Fibroblast of skin of right quadriceps (primary cell): ENCODE measurements around the gene PARD3.

Experiments
- DNase-seq: peaks from one replicate; pipeline ENCODE4 v3.0.0-alpha.2; 2013

Gene PARD3

DNA sequence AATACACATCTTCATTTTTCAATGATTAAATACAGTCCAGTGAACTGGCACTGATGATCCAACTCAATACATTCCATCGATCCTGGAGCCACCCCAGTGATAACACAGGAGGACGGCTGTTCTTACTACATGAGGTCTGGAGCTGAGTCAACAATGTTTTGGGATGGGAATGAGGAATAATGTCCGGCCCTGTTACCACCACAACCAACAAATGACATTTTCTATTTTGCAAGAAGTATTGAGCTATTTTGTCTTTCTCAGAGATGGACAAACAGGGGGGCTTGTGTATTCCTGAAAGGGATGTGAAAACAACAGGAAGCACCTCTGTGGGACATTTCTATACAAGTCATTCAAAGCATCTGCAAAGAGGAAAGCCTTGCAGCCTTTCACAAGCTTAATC, 249.2 kb downstream of the PARD3 start:
- DNase-seq, result peak; percentile 35

DNA sequence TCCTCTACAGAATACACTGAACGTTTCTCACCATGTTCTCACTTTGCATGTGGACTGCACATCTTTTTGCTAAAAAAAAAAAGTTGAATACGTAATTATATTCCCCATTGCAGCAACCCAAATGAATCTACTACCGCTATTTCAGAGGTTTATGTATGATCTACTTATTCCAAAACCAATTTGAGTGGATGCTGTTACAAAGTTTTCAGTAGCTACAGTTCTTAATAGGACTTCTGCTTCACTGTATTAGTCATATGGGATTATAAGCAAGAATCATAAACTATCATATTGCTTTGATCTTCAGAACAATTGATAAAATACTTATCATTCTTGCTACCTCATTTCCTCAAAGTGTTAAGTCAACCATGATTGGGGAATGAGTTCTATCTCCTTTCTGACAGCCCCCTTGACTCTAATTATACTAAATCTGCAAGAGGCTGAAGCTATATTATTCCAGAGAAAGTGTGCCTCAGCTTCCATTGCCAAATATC, 257.0 kb downstream of the PARD3 start:
- DNase-seq, result no peak

DNA sequence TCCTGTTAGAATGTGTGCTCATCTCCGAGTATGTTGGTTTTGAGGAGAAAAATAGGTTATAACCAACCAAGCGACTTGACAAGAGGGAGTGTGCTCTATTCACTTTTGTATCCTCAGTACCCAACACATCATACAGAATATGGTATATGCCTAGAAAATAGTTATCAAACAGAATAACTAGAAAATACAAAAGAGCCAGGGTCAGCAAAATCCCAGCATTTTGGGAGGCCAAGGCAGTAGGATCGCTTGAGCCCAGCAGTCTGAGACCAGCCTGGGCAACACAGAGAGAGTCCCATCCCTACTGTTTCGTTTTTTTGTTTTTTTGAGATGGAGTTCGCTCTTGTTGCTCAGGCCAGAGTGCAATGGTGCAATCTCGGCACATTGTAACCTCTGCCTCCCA, 257.9 kb downstream of the PARD3 start:
- no peak for DNase-seq

DNA sequence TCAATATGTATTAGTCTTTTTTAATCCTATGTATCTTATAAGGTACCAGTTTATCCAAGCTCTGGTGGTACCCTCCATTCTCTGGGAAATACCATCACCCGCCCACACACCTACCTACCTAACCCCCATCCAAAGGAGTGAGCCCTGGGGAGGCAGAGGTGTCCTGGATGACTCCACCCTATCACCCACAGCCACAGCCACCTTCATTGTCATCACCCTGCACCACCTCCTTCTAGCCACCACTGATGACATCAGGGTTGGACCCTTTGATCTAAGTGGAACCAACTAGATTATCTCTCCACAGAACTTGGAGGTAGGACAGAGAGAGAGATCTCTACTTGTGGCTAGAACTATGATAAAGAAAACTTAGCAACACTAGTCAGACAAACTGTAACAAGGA, 259.4 kb downstream of the PARD3 start:
- DNase-seq, result no peak

DNA sequence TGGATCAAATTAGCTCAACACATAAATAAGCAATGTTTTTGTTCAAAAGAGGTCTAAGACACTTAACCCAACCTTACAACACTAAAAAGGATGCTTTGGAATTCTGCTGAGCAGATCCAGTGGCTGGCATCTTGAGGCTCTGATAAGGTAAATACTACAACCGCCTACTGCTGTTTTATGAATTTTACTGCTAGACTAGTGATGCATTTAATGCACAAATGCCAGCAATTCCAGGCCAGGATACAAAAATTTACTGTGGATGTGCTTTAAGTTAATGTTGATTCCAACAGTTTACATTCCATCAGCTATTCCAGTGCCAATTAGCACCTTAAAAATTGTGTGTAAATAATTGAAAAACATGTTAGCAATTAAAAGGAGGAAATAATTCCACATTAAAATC, 261.3 kb downstream of the PARD3 start:
- no peak for DNase-seq

DNA sequence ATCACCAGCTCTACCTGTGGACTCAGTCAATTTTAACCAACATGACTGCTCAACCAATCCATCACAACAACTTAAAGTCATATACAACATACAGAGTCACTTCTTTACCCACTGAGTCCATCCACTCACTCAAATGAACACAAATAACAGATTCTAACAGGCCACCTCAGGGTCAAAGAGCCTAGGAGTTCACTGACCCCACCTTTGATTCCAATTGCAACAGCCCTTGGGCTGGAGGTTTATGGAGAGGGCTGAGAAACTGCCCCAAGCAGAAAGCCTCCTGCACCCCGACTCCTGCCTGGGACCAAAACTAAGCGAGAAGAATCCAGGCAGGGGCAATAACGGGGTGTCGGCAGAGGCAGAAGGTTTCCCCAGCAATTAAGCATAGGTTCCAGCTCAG, 263.8 kb downstream of the PARD3 start:
- DNase-seq, result no peak

DNA sequence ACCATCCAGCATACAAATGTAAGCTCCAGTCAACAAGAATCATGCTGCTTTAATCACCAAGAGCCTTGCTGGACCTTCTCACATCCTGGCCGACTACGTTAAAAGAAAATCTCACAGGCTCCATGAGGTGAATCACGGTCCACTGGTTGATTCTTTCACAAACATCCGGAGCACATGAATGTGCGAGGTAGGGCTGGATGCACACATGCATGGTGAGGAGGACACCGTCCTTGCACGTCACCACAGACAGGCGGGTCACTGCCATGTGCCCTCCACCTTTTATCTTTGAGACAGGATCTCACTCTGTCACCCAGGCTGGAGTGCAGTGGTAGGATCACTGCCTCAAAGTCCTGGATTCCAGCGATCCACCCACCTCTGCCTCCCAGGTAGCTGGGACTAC, 265.1 kb downstream of the PARD3 start:
- DNase-seq, result no peak

DNA sequence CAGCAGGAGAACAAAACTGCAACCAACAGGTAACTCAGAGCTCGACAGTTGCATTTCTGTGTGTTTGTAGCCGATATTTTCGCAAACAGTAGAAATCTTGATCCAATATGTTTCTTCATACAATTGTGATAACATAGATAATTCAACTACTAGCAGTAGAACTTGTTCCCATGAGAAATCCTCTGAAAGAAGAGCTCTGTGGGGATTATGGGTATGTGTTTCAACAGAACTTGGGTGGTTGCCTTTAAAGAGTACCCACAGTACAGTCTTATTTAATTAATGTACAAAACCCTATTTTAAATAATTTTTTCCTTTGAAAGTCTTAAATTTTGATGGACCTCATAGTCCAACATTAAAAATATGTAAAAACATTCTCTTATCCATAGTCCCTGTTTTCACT, 266.1 kb downstream of the PARD3 start:
- no peak for DNase-seq

DNA sequence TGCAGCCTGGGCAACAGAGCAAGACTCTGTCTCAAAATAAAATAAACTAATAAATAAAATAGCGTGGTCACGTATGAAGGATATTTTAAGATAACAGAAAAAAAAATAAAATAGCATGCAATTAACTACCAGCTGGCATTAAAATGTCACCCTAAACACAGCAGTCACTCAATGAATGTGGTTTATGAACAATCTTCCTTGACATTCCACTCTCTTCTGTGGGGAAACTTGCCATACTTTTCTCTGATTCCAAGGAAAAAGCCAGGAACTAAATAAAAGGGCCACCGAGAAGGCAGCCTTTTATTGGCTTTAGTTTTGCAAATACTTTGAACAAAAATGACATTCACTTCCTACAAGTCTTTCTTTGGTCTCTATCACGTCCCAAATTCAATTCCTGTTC, 266.6 kb downstream of the PARD3 start:
- peak; percentile 33 for DNase-seq

DNA sequence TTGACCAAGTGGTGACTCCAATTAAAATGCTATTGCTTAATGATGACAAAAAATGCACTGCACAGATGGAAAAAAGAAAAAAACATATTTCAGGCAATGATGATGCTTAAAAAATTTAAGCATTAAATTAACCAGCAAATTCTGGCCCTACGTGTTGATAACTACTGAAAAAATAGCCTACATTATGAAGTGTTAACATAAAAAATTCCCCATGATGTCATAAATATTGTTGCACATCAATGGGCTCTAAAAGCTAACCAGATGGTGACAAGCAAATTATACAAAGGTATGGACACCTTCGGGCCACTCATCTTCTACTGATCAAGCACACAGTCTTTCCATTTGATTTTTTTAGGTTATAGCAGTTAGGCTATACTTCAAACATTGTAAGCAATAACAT, 267.4 kb downstream of the PARD3 start:
- DNase-seq, result no peak

DNA sequence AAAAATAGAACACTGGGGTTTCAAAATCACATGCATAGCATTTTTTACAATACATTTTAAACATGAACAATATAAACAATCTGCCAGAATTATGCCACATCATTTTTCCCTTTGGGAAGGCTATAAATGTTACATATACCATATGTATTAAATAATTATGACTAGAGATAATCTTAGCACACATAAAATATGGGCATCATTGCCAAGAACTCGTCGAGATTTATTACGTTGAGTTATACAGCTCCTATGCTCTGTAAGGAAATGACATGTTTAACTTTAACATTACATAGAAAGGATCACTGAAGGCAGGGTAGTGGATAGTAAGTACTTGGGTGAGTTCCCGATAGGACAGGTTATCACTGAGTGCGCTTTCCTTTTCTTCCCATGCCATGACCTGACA, 267.8 kb downstream of the PARD3 start:
- DNase-seq, result peak; percentile 87

DNA sequence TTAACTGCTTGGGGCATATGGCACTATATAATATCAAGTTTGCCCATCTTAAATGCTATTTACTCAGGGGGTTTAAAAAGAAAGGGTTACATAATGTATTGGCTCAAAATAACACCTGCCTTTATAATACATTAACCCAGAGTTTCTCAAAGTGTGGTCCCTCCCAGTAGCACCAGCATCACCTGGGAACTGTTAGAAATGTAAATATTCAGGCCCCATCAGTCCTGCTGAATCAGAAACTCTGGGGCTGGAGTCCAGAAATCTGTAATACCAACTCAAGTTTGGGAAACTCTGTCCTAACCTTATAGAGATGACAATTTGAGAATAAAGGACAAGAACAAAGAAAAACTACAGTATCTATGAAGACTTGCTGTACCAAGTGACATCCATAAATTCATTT, 270.7 kb downstream of the PARD3 start:
- no peak for DNase-seq

DNA sequence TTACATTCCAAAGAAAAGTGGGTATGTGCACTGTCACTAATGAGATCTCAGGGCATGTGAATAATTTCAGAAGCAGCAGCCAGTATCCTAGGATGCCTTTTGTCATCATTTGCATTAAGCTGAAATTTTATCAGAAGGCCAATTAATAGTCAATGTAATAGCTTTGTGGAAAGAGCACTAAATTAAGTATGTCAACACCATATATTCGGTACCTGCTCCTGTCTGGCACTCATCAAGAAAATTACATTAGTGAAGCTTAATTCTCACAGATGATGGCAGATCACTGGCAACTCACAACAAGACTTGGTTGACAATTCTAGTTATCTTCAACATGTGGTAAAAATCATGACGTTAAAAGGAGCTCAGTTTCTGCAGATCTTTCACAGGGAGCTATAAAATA, 271.4 kb downstream of the PARD3 start:
- no peak for DNase-seq

DNA sequence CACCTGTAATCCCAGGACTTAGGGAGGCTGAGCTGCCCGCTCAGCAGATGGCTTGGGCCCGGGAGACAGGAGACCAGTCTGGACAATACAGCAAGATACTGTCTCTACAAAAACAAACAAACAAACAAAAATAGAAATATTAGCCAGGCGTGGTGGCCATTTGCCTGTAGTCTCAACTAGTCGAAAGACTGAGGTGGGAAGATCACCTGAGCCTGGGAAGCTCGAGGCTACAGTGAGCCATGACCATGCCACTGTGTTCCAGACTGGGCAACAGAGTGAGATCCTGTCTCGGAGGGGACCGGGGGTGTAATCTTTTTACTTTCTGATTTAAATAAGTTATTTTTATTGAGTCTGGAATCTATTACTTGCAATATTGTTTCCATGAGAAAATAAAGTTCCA, 274.6 kb downstream of the PARD3 start:
- DNase-seq, result no peak

DNA sequence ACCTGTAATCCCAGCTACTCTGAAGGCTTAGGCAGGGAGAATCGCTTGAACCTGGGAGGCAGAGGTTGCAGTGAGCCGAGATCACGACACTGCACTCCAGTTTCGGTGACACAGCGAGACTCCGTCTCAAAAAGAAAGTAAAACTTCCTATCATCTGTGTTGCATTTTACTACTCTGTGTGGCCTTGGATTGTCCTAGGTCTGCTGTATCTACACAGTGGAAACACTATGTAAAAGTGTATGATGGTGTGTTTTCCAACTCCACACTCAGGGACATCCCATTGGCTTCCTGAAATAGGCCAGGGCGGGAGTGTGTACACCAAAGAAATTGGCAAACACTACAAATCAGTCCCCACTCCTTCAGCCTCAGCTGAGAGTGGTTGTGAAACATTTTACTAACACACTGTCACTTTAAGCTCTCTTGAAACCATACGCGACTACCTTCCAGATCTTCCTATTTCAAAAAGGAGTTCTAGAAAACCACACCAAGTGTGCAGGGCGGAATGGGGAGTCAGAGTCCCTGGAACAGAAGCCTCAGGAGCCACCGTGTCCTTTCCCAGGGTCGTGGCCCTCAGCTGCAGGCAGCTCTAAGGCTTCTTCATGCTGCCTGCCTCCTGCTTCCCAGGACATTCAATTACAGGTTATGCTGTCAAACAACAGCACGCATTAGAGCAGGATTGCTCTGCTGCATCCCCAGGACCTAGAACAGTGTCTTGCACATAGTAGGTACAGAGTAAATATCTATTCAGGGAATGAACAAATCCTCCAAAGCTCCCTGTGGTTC, 275.4 kb downstream of the PARD3 start:
- DNase-seq, result peak; percentile 62

DNA sequence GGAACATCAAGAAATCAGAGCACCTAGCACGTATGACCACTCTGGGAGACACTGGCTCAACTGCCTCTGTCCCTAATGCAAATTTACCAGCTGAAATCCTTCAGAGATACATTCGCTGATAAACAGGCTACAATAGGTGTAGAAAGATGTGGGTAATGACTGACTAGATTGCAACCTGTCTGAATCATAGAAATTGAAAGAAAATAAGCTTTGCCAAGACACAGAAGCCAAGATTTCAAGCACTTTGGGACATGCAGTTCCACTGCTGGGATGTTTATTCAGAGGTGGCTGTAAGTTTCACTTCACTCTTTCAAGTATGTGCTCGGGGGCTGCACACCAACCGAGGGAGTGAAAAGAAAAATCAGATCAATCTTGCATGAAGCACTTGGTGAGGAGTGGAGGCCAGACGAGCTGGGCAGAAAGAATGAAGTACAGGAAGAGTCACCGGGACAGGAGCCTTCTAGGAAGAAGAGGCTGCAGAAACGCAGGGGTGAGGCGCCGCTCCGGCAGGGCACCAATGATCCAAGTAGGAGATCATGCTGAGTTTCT, 276.7 kb downstream of the PARD3 start:
- DNase-seq, result no peak

DNA sequence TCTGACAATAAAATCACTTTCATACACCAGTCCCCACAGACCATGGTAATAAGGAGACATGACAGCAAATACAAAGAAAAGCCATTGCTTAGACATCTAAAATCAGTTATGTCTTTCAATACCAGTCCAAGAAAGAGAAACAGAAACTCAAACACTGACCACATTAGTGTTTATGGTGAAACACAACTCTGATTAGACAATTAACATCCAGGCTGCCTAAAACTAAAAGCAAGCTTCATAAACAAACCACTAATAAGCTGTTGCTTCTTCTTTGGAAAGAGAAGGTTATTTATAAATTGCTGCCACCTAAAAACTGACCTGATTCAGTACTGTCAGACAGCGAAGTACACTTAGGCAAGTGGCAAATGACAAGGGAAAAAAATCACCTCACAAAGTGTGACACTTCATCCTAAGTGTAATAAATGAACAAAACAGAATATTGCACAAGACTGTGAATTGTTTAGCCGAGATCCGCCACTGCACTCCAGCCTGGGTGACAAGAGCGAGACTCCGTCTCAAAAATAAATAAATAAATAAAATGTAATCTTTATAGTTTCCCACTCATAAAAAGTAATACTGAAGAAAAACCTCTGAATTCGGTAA, 277.4 kb downstream of the PARD3 start:
- DNase-seq, result no peak

DNA sequence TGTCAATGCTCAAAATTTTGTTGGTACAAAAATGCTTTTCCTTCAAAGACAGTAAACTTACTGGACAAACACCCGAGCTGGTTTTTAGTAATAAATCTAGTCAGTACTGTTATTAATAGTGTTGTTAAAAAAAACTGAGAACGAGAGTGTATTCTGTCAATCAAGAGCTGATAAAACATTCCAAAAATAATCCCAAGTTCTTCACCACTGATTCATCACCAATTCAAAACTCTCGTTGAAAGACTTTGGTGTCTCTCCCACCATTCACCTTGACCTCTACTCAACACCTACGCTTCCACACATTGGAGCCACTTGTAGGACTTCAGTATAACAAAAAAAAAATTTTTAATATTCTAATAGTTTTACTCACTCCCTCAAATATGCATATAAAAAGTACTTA, 279.2 kb downstream of the PARD3 start:
- no peak for DNase-seq

DNA sequence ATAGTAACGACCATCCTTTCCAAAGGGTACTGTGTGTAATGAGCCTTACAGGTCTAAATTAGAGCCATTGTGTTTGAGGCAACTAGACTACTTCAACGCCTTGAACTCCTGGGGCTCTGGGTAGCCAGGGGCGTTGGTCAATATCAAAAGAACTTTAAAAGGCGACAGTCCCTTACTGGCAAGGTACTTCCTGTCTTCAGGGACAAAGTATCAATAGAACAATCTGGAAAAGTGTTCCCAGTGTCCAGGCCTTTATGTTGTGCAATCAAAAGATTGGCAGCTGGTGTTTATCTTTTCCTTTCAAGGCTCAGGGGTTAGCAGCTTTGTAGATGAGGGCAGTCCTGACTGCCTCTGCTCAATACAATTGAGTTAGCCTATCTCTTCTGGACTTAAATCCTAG, 284.3 kb downstream of the PARD3 start:
- no peak for DNase-seq

DNA sequence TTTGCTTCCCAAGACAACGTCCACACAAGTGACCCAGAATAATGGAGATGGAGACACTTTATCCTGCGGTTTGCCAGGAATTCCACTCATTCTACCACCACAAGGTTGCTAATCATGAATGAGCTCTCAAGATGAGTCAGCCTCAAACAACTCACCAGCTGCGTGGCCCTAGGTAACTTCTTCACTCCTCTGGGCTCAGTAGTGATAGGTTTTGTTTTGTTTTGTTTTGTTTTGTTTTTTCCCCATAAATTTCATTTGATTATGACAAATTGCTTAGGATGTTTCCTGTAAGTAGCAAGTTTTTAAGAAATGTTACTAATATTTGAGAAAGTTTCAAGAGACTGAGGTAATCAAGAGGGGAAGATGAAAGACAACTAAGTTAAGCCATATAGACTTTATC, 286.8 kb downstream of the PARD3 start:
- DNase-seq, result peak; percentile 94

DNA sequence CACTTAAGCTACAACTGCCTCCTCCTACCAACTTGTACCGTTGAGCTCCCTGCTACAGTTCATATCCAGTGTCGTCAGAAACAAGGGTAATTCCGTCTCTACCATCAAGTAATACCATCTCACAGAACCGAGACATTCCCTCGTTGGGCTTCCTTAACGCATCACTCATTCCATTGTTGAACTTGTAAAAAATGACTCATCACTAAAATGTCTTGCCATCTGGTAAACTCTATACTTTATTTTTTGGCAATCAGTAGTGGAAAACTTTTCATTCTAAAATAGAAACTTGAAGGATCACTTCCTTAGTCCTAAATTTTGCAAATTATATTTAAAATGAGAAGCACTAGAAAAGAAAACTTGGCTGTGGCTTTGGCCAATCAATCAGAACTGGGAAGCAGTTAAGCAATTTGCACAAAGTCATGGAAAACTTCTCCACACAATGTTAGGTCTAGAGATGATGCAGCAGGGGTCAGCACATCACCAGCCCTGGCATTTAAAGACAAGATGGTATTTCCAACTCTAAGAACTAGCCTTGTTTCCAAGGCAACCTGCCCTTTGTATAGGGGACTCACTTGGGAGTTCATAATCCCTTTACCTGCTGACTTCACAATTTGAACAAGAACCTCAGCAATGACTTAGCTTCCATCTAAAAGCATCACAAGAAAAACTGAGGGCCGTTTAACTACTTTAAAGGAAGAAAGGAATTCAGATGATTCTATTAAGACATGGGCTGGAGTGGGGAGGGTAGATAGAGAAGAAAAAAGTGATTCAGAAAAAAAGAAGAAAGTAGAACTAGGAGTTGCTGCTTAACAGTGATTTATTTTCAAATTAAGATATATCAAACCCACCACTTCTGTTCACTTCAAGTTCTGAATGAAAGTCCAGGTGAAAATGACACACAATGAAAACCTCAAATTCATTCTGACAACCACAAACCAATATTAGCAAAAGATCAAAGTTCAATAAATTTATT, 288.1 kb downstream of the PARD3 start:
- peak; percentile 97 for DNase-seq

DNA sequence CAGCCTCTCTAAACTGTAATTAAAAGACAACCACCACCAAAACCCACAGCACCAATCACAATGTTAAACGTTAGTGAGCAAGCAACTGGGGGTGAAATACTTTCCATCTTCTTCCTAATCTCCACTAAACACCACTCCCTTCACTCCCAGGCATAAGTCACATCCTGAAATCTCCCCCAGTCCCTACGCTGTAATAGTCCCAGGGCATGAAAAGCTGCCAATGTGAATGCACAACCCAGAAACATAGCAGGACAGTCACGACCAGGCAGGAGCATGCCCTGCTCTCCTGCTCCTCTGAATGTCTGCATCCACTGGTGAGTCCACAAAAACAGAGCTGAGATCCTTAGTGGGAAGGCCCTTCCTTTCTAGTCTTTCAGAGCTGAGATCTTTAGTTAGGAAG, 288.9 kb downstream of the PARD3 start:
- peak; percentile 60 for DNase-seq

DNA sequence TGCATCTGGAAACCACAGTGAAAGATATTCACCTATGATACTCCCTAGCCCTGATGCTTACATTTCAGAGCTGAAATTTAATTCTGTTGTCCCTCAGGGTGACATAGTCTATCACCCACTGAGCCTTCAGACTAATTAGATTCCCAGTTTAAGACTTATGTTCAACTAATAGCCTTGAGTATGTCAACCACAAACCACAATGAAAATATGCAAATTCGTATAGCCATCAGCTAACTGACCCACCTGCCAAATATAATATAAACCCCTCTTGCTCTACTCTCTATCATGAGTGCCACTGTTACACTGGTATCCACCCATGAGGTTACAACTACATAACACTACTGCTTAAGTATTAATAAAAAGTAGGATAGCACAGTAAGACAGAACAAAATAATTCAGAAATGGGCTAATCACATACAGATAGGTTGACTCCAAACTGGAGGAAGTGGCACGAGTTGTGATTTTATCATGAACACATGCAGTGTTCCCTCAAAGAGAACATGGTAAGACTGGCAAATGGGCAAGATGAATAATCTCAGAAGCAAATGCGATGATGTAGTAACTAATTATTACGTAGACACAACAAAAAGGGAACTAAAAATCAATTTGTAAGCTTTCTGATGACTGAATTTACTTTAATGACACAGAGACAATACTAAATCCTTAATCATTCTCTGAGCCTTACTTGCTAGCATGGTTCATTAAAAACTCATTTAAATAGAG, 290.6 kb downstream of the PARD3 start:
- no peak for DNase-seq
